ENCODE data around the gene PTPA.

The PTPA gene

GRCh38 chr9:129178568-129179382 is 67.6 kb downstream of the PTPA start:
- Histone ChIP-seq H3K79me2 (ENCODE audit: control insufficient read depth, insufficient read depth, low read length, unreplicated experiment) (peaks cover 13% of the 10 kb centered on the region), H2AFZ (ENCODE audit: low read length, unreplicated experiment) (no peak overlapping the region), H3K4me1 (ENCODE audit: control insufficient read depth, insufficient read depth, low read length, unreplicated experiment) (peaks cover 6% of the 10 kb centered on the region), H3K36me3 (ENCODE audit: insufficient read depth, low read length) (no peaks in the 10 kb centered on the region), H3K27ac (ENCODE audit: low read depth, low read length) (no peak overlapping the region), H3K27me3 (ENCODE audit: insufficient read depth, low read length) (no peaks in the 10 kb centered on the region), H3K4me3 (ENCODE audit: low read depth, low read length) (peak overlapping the region; percentile 97)

- no peaks in the 10 kb centered on the region for H3K27me3 ChIP-seq (ENCODE audit: insufficient read depth, low read length)
- H3K4me3 ChIP-seq (ENCODE audit: low read depth, low read length), result no peak overlapping the region
- no peak overlapping the region for H3K27ac ChIP-seq (ENCODE audit: low read depth, low read length)
- H2AFZ ChIP-seq (ENCODE audit: low read length, unreplicated experiment), result no peak overlapping the region
- peaks cover 2% of the 10 kb centered on the region for H3K4me1 ChIP-seq (ENCODE audit: control insufficient read depth, insufficient read depth, low read length, unreplicated experiment)
- H3K36me3 ChIP-seq (ENCODE audit: insufficient read depth, low read length), result no peaks in the 10 kb centered on the region
- H3K79me2 ChIP-seq (ENCODE audit: control insufficient read depth, insufficient read depth, low read length, unreplicated experiment), result peaks cover 13% of the 10 kb centered on the region
Observed at GRCh38 chr9:129181246-129181645, 70.0 kb downstream of the PTPA start.

- Histone ChIP-seq H3K27me3 (ENCODE audit: insufficient read depth, low read length) (no peaks in the 10 kb centered on the region), H3K36me3 (ENCODE audit: insufficient read depth, low read length) (no peaks in the 10 kb centered on the region), H3K27ac (ENCODE audit: low read depth, low read length) (no peak overlapping the region), H3K4me1 (ENCODE audit: control insufficient read depth, insufficient read depth, low read length, unreplicated experiment) (peaks cover 2% of the 10 kb centered on the region), H3K79me2 (ENCODE audit: control insufficient read depth, insufficient read depth, low read length, unreplicated experiment) (peaks cover 7% of the 10 kb centered on the region), H2AFZ (ENCODE audit: low read length, unreplicated experiment) (no peak overlapping the region), H3K4me3 (ENCODE audit: low read depth, low read length) (no peak overlapping the region)
Observed at GRCh38 chr9:129182122-129182521, 70.9 kb downstream of the PTPA start.

GRCh38 chr9:129182625-129183494 is 71.6 kb downstream of the PTPA start:
- Histone ChIP-seq H2AFZ (ENCODE audit: low read length, unreplicated experiment) (no peak overlapping the region), H3K27me3 (ENCODE audit: insufficient read depth, low read length) (no peaks in the 10 kb centered on the region), H3K36me3 (ENCODE audit: insufficient read depth, low read length) (no peaks in the 10 kb centered on the region), H3K4me1 (ENCODE audit: control insufficient read depth, insufficient read depth, low read length, unreplicated experiment) (peaks cover 2% of the 10 kb centered on the region), H3K79me2 (ENCODE audit: control insufficient read depth, insufficient read depth, low read length, unreplicated experiment) (peaks cover 2% of the 10 kb centered on the region), H3K27ac (ENCODE audit: low read depth, low read length) (no peak overlapping the region), H3K4me3 (ENCODE audit: low read depth, low read length) (no peak overlapping the region)

- Histone ChIP-seq H3K4me1 (ENCODE audit: control insufficient read depth, insufficient read depth, low read length, unreplicated experiment) (peaks cover 2% of the 10 kb centered on the region), H3K4me3 (ENCODE audit: low read depth, low read length) (no peak overlapping the region), H3K79me2 (ENCODE audit: control insufficient read depth, insufficient read depth, low read length, unreplicated experiment) (no peaks in the 10 kb centered on the region), H3K36me3 (ENCODE audit: insufficient read depth, low read length) (no peaks in the 10 kb centered on the region), H3K27ac (ENCODE audit: low read depth, low read length) (no peak overlapping the region), H3K27me3 (ENCODE audit: insufficient read depth, low read length) (no peaks in the 10 kb centered on the region), H2AFZ (ENCODE audit: low read length, unreplicated experiment) (no peak overlapping the region)
Observed at GRCh38 chr9:129183495-129184218, 72.4 kb downstream of the PTPA start.

- H3K79me2 ChIP-seq (ENCODE audit: control insufficient read depth, insufficient read depth, low read length, unreplicated experiment), result no peaks in the 10 kb centered on the region
- H3K36me3 ChIP-seq (ENCODE audit: insufficient read depth, low read length), result no peaks in the 10 kb centered on the region
- H3K27ac ChIP-seq (ENCODE audit: low read depth, low read length), result no peak overlapping the region
- H3K4me3 ChIP-seq (ENCODE audit: low read depth, low read length), result no peak overlapping the region
- no peaks in the 10 kb centered on the region for H3K27me3 ChIP-seq (ENCODE audit: insufficient read depth, low read length)
- peaks cover 2% of the 10 kb centered on the region for H3K4me1 ChIP-seq (ENCODE audit: control insufficient read depth, insufficient read depth, low read length, unreplicated experiment)
- H2AFZ ChIP-seq (ENCODE audit: low read length, unreplicated experiment), result no peak overlapping the region
Observed at GRCh38 chr9:129184219-129184524, 73.0 kb downstream of the PTPA start.

GRCh38 chr9:129184596-129185122 is 73.4 kb downstream of the PTPA start:
- Histone ChIP-seq H3K79me2 (ENCODE audit: control insufficient read depth, insufficient read depth, low read length, unreplicated experiment) (no peaks in the 10 kb centered on the region), H3K27ac (ENCODE audit: low read depth, low read length) (no peak overlapping the region), H3K4me1 (ENCODE audit: control insufficient read depth, insufficient read depth, low read length, unreplicated experiment) (peaks cover 2% of the 10 kb centered on the region), H2AFZ (ENCODE audit: low read length, unreplicated experiment) (no peak overlapping the region), H3K4me3 (ENCODE audit: low read depth, low read length) (no peak overlapping the region), H3K27me3 (ENCODE audit: insufficient read depth, low read length) (no peaks in the 10 kb centered on the region), H3K36me3 (ENCODE audit: insufficient read depth, low read length) (no peaks in the 10 kb centered on the region)

GRCh38 chr9:129185402-129185801 is 74.2 kb downstream of the PTPA start:
- Histone ChIP-seq H3K36me3 (ENCODE audit: insufficient read depth, low read length) (no peaks in the 10 kb centered on the region), H3K27ac (ENCODE audit: low read depth, low read length) (no peak overlapping the region), H3K79me2 (ENCODE audit: control insufficient read depth, insufficient read depth, low read length, unreplicated experiment) (no peaks in the 10 kb centered on the region), H3K4me1 (ENCODE audit: control insufficient read depth, insufficient read depth, low read length, unreplicated experiment) (peaks cover 2% of the 10 kb centered on the region), H3K27me3 (ENCODE audit: insufficient read depth, low read length) (no peaks in the 10 kb centered on the region), H2AFZ (ENCODE audit: low read length, unreplicated experiment) (no peak overlapping the region), H3K4me3 (ENCODE audit: low read depth, low read length) (no peak overlapping the region)

GRCh38 chr9:129185991-129186390 is 74.8 kb downstream of the PTPA start:
- Histone ChIP-seq H3K27ac (ENCODE audit: low read depth, low read length) (no peak overlapping the region), H3K4me3 (ENCODE audit: low read depth, low read length) (no peak overlapping the region), H2AFZ (ENCODE audit: low read length, unreplicated experiment) (no peak overlapping the region)

GRCh38 chr9:129187042-129187441 is 75.8 kb downstream of the PTPA start:
- Histone ChIP-seq H3K27me3 (ENCODE audit: insufficient read depth, low read length) (no peaks in the 10 kb centered on the region), H3K4me1 (ENCODE audit: control insufficient read depth, insufficient read depth, low read length, unreplicated experiment) (peaks cover 2% of the 10 kb centered on the region), H3K4me3 (ENCODE audit: low read depth, low read length) (no peak overlapping the region), H3K79me2 (ENCODE audit: control insufficient read depth, insufficient read depth, low read length, unreplicated experiment) (no peaks in the 10 kb centered on the region), H2AFZ (ENCODE audit: low read length, unreplicated experiment) (no peak overlapping the region), H3K27ac (ENCODE audit: low read depth, low read length) (no peak overlapping the region), H3K36me3 (ENCODE audit: insufficient read depth, low read length) (no peaks in the 10 kb centered on the region)

More at GRCh38 chr9:129185991-129186390, 74.8 kb downstream of the PTPA start:
- H3K4me1 ChIP-seq (ENCODE audit: control insufficient read depth, insufficient read depth, low read length, unreplicated experiment), result peaks cover 2% of the 10 kb centered on the region
- H3K36me3 ChIP-seq (ENCODE audit: insufficient read depth, low read length), result no peaks in the 10 kb centered on the region
- no peaks in the 10 kb centered on the region for H3K27me3 ChIP-seq (ENCODE audit: insufficient read depth, low read length)
- H3K79me2 ChIP-seq (ENCODE audit: control insufficient read depth, insufficient read depth, low read length, unreplicated experiment), result no peaks in the 10 kb centered on the region
